HG03378 (cell line): ENCODE measurements around the gene PLAAT4.
A peak's percentile ranks its signal among the peaks of the same experiment; 100 is the strongest.
"Not testable (repeated sequence)": the region's sequence is repeated elsewhere in the genome, so short reads cannot be mapped to it uniquely, and the experiment has no call there.

Experiments used
- ATAC-seq: cut with Tn5 transposase; IDR thresholded peaks from one replicate; pipeline ENCODE4 v1.9.1; 2021; ENCODE audit warnings: mild to moderate bottlenecking, moderate library complexity; ENCODE audit not compliant: unreplicated experiment

PLAAT4 gene

DNA sequence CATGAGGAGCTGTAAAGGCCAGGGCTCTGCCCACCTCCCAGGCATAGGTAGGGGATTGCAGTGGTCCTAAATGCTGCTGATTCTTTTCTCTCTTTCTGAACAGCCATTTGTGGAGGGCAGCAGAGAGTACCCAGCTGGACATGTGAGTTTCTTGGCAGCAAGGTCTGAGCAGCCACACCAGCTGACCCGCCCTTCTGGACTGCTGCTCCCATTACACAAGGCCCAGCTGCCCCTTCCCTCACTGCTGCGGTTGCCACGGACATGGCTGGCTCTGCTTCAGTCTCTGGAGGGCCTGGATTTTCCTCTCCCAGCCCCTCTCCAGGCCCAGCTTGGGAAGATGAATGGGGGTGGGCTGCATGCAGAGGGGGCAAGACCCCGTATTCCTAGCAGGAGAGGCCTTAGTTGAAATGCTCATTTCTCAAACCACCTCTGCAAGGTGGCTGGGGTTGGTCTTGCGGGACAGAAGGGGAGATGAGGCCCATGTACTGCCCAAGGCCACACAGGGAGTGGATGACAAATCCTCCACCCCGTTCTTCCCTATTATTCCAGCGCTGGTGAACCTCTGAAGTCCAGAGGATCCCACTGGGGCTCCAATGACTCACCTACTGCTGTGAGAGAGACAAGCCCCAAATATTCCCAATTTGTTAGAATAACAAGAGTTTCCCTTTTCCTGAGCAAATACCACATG is 26.1 kb upstream of the PLAAT4 start:
- no peak for ATAC-seq

DNA sequence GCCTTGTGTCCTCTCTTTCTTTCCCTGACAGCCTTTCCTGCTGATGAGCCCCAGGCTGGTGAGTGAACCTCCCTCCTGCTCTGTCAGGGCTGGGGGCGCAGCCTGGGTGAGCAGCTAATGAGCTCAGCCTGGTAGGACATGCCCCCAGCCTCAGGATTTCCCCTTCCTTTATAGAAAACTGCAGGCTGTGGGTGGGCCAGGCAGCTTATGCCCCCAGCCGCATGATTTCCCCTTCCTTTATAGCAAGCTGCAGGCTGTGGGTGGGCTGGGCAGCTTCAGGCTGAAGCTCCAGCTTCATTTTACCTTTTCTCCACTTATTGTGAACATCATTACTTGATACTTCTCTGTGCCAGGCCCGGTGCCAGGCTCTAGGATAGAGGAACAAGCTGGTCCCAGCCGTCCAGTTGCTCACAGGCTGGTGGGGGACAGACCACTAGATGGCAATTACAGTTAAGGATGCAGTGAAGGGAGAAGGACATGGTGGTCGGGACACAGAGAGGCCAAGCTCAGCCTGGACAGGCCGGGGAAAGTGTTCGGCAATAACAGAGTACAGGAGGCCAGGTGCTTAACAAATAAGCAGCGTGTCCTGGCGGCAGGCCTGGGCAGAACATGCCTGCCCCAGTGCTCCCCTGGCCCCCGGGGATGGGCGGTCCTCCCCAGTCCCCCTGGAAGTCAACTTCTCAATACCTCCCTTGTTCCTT is 25.4 kb upstream of the PLAAT4 start:
- ATAC-seq, result no peak

- ATAC-seq, result no peak
Observed at GRCh38 chr11:63512816-63513215, 23.8 kb upstream of the PLAAT4 start.

DNA sequence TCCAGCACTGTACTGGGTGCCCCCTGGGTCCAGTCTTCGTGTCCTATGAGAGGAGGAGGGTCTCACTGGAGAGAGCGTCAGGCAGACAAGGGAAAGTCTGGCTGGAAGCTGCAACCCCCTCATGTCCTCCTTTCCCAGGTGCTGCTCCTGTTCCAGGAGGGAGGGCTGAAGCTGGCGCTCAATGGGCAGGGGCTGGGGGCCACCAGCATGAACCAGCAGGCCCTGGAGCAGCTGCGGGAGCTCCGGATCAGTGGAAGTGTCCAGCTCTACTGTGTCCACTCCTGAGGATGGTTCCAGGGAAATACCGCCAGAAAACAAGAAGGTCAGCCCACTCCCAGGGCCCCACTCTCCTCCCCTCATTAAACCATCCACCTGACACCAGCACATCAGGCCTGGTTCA is 20.5 kb upstream of the PLAAT4 start:
- ATAC-seq, result no peak

GRCh38 chr11:63517156-63517555 is 19.5 kb upstream of the PLAAT4 start:
- no peak for ATAC-seq

GRCh38 chr11:63518548-63518947 is 18.1 kb upstream of the PLAAT4 start:
- ATAC-seq, result no peak

- no peak for ATAC-seq
Observed at GRCh38 chr11:63520606-63521170, 15.9 kb upstream of the PLAAT4 start.

- ATAC-seq, result no peak
Observed at GRCh38 chr11:63521896-63522295, 14.7 kb upstream of the PLAAT4 start.

DNA sequence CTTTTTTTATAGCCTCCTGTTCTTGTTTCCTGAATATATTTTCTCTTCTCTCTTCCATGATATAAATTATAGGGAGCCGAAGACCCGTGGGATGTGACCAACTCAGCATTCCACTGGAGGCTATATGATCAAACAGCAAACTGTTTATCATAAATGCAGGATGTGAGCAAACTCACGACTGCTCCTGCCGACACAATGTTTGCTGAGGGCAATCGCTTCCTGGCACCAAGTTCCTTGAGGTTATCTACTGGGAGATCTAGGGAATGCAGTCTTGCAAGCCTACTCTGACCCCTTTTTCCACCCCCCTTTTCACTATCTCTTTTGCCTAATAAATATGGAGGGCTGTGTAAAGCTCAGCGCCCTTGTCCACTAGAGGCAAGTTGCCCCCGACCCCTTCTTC is 13.5 kb upstream of the PLAAT4 start:
- no peak for ATAC-seq

GRCh38 chr11:63527667-63528066 is 8.9 kb upstream of the PLAAT4 start:
- no peak for ATAC-seq

DNA sequence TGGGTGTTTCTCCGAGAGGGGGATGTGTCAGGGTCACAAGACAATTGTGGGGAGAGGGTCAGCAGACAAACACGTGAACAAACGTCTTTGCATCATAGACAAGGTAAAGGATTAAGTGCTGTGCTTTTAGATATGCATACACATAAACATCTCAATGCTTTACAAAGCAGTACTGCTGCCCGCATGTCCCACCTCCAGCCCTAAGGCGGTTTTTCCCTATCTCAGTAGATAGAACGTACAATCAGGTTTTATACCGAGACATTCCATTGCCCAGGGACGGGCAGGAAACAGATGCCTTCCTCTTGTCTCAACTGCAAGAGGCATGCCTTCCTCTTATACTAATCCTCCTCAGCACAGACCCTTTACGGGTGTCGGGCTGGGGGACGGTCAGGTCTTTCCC is 8.5 kb upstream of the PLAAT4 start:
- not testable (repeated sequence) for ATAC-seq

DNA sequence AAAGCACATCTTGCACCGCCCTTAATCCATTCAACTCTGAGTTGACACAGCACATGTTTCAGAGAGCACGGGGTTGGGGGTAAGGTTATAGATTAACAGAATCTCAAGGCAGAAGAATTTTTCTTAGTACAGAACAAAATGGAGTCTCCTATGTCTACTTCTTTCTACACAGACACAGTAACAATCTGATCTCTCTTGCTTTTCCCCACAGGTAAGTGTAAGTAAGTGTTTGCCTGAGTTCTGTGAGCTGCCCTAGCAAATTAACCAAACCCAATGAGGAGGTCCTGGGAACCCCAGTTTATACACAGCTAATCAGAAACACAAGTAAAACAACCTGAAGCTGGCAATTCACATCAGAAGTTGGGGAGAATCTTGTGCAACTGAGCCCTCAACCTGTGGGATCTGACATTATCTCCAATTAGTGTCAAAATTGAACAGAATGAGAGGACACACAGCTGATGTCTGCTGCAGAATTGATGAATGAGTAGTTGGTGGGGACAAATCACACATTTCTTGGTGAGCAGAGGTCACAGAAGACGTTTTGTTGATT is 7.8 kb upstream of the PLAAT4 start:
- ATAC-seq, result not testable (repeated sequence)

DNA sequence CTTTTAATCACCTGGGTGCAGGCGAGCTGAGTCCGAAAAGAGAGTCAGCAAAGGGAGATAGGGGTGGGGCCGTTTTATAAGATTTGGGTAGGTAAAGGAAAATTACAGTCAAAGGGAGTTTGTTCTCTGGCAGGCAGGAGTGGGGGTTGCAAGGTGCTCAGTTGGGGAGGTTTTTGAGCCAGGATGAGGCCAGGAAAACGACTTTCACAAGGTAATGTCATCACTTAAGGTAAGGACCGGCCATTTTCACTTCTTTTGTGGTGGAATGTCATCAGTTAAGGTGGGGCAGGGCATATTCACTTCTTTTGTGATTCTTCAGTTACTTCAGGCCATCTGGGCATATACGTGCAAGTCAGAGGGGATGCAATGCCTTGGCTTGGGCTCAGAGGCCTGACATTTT is 7.2 kb upstream of the PLAAT4 start:
- not testable (repeated sequence) for ATAC-seq

DNA sequence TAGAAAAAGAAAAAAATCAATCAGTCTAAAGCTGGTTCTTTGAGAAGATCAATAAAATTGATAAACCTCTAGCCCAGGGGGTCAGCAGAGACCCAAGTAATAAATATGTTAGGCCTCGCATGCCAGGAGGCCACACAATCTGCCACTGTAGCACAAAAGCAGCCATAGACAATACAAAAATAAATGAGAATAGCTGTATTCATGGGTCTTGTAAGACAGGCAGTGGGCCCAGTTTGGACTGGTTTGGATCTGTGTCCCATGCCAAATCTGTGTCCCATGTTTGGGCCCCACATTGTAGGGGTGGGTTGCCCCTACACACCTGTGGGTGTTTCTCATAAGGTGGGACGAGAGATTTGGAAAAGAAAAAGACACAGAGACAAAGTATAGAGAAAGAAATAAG is 6.6 kb upstream of the PLAAT4 start:
- no peak for ATAC-seq

DNA sequence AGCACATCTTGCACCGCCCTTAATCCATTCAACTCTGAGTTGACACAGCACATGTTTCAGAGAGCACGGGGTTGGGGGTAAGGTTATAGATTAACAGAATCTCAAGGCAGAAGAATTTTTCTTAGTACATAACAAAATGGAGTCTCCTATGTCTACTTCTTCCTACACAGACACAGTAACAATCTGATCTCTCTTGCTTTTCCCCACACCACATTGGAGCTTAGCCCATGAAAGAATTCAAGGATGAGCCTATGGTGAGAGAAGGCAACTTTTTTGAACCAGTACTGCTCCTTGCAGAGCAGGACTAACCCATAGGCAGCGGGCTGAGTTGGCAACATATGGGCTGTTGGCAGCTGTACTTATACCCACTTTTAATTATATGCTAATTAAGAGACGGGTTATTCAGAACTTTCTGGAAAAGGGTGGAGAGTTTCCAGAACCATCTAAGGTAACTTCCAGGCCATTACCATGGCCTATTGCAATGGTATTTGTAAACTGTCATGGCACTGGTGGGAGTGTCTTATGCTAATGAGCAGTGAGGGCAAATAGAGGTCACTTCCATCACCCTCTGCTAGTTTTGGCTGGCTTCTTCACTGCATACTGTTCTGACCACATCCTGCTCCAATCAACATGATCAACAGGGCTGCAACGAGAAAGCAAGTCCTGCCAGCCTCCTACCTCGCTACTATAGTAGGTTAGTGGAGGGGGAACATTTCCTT is 5.4 kb upstream of the PLAAT4 start:
- ATAC-seq, result peak; percentile 85

DNA sequence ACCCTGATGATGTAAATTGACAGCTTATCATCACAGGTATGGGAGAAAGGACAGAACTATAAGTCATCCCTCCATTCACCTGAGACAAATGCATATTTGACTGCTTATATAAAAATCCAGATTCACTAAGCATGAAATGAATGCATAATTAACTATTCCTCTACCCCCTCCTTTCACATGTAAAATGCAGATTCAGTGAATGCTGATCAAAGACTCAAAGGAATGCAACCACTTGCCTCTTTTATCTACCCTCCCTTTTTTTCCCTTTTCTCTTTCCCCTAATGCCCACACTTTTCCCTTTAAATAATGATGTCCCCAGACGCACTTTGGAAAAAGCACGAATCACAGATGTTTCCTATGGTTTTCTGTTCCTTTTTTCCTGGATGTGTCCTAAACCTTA is 4.5 kb upstream of the PLAAT4 start:
- ATAC-seq, result no peak

GRCh38 chr11:63532799-63533475 is 3.7 kb upstream of the PLAAT4 start:
- no peak for ATAC-seq

DNA sequence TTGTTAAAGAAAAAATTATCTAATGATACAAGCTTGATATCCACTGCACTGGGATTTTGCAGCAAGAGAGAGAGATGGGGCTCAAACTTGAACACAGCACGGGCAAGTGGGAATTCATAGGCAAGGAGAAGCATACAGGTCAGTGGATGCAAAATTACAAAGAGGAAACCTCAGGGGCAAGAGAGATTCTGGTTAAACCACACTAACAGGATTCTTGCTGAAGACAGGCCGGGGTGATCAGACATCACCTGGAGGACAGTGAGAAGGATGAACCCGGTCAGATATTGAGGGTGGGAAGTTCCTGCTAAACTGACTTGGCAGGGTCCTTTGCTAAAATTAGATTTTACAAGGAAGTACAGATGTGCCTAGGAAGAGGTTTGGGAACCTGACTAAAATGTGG is 2.5 kb upstream of the PLAAT4 start:
- no peak for ATAC-seq

DNA sequence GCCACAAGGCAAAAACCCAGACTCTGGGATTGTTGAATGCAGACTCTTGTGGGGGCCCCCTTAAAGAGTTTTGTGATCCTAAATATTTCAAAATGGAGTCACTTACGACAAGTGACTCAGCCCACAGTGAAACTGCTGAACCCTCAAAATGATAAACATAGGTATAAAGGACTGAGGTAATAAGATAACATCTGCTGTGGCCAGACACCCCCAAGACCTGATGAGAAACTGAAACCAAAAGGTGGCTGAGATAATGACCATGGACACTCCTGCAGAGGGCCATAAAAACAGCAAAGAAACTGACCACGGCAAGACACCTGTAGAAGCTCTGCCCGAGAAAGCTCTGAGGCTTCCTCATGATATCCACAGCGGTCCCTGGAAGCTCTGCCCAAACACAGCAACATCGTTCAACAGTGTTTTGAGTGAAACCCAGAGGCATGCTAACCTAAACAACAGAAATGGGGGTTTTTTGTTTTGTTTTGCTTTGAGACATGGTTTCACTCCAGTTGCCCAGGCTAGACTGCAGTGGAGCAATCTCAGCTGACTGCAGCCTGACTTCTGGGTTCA is 1.6 kb upstream of the PLAAT4 start:
- no peak for ATAC-seq

- ATAC-seq, result no peak
Observed at GRCh38 chr11:63535734-63536133, 874 bp upstream of the PLAAT4 start.
